GM23248 (cell line): Measurements from ENCODE around the gene SFTPD.

Source experiments
- EZH2 ChIP-seq: fragments of 200-600 bp; sonication (generic); IDR thresholded peaks from 2 replicates; pipeline ENCODE4 v1.6.1; 2018; ENCODE audit warnings: antibody characterized with exemption, mild to moderate bottlenecking; ENCODE audit not compliant: insufficient read depth, poor library complexity, severe bottlenecking
- EZH2phosphoT487 ChIP-seq: fragments of 200-600 bp; sonication (generic); IDR thresholded peaks from 2 replicates; pipeline ENCODE4 v1.6.1; 2018; ENCODE audit warnings: antibody characterized with exemption, moderate library complexity, mild to moderate bottlenecking, low read depth; ENCODE audit not compliant: insufficient read depth

DNA sequence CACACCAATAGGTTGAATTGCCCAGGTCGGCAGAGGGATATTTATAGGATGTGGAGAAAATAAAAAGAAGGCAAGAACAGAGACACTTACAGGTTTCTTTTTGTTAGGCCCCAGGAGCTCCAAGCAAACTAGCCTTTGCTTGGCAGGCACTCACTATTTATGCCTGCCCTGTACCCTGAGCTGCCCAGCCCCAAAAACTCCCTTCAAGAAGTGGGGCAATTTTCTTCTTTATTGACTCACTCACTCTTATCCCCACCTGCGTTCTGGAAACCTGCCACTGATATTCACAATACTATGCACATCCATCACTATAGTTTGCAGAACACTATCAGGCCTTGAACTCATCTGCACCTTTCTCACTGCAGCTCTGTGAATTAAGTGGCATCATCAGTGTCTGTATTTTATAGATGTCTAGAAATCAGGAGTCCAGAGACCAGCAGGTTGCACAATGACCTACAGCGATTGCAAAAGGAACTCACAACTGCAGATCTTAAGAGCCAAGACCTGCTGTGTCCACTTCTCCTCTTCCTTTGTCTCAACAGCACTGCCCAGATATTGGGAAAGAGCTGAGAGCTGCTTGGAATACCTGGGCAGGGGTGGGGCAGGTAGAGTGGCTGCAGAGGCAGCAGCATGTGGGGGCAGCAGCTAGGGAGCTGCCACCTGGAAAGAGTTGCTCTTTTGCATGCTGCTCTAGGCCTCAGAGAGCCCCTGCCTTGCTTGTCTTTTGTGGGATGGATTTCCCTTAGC is at the start of gene SFTPD:
- TF ChIP-seq EZH2phosphoT487 (no peak), EZH2 (no peak)
